ENCODE results near the gene FAM151A.

FAM151A gene

DNA sequence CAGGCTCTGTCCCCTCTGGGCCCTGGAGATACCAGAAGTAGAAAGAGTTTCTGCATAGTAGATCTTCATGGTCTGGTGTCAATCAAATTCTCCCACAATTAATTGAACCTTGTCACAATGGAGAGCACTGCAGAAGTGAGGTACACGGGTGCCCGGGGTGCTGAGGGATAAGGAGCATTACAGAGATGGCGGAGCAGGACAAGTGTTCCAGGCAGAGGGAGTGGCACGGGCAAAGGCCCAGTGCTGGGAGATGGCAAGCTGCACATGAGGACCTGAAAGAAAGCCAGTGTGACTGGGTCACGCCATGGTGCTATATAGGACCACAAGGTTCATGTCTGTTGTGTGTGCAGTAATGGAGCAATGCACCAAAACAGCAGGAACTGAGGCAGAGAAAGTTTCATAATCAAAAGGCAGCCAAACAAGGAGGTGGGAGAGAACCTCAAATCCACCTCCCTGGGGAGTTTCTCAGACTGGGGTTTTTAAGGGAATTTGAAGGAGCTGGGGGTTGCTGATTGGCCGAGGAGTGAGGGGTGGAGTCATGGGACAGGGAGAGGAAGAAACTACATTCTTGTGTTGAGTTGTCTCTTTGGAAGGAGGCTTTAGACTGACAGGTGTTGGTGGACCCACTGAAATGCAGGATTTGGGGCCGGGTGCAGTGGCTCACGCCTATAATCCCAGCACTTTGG is 47.6 kb downstream of the FAM151A start:
- DNase-seq: no peak

DNA sequence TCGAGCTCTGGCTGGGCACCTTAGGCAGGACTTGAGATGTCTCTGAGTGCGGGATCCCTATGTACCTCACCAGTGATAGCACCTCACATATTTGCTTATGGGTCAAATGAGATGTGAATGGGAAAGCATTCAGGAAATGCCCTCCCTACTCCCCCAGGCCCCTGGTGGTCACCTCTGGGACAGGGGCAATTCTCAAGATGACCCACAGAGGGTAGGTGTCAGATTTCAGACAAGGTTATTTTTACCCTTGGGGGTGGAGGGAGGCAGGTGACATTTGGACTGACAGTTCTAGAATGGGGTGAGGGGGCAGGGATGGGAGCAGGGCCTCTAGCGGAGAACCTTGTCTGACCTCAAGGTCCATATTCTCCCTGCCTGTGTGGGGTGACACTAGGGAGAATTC is 48.2 kb downstream of the FAM151A start:
- no peak for DNase-seq

- DNase-seq: peak; percentile 30
These were observed 49.1 kb downstream of the FAM151A start for GRCh38 chr1:54574158-54574778.

GRCh38 chr1:54572542-54572850 is 50.8 kb downstream of the FAM151A start:
- DNase-seq: no peak

DNA sequence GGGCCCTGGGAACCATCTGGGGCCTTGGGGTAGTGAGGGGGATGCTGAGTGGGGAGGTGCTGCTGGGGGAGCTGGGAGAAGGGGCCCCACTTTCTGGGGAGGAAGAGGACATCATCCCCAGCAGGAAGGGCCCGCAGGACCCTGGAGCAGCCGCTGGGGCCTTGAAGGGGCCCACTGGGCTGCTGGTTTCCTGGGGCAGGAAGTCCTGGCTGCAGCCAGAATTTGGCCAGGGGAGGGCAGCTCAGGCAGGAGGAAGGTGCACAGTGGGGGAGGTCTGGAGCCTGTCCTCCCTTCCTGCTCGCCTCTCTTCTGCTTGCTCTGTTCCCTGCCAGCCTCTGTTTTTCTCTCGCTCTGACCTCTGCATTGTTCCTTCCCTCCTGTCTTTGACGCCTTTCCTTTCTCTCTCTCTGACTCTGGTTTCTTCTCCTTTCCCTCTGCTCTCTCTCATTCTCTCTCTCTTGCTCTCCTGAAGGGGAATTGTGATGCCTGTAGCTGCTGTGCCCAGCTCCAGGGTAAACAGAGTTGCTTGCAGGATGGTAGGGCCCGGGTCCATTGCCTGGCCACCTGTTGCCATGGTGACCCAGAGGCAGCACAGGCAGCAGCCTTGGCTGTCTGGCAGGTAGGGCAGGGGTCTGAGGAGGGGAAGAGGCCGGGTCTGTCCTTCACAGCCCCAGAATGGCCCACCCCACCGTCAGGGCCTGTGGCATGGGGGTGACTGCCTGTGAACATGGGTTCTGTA is 51.4 kb downstream of the FAM151A start:
- DNase-seq: no peak

GRCh38 chr1:54571326-54571725 is 52.0 kb downstream of the FAM151A start:
- DNase-seq: no peak

- DNase-seq: no peak
These were observed 53.2 kb downstream of the FAM151A start for GRCh38 chr1:54570161-54570560.

GRCh38 chr1:54569339-54569738 is 54.0 kb downstream of the FAM151A start:
- no peak for DNase-seq

GRCh38 chr1:54567961-54568360 is 55.4 kb downstream of the FAM151A start:
- DNase-seq: no peak

DNA sequence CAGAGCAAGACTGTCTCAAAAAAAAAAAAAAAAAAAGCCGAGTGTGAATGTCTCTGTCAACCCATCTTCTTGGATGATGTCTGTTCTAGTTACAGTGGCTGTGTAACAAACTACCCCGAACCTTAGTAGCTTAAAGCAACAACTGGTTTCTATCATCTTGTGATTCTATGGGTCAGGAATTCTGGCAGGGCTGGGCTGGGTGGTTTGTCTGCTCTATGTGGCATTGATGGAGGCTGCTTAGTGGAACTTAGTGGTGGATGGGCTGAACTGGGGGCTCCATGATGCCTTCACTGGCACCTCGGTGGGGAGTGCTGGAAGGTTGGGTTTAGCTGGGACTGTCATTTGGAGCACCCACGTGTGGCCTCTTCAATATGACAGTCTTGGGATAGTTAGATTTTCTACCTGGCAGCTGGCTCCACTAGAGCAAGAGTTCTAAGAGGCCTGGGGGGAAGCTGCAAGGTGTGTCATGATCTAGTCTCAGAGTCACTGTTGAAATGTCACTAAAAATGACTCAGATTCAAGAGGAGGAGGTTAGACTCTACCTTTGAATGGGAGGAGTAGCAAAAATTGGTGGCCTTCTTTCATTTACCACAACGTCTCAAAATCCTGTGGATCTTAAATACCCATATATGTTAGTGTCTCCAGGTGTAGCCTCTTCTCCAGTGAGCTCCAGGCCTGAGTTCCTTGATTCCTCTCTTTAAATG is 56.7 kb downstream of the FAM151A start:
- no peak for DNase-seq

DNA sequence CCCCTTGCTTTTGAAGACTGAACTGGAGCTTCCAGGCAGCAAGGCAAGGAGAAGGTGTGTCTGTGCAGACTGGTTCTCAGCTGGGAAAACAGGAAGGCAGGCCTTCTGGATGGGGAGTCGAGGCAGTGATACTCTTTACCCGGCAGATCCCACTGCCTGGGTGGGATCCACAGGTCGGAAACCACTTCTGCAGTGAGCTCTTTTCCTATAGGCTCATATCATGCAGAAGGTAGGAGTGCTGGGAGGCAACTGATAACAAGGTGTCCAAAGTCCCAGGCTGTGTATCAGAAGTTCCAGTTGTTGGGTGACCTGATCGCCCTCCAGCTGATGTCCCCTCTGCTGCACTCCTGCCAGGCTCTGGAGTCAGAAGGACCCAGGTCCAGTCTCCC is 58.2 kb downstream of the FAM151A start:
- no peak for DNase-seq

GRCh38 chr1:54564312-54565112 is 58.8 kb downstream of the FAM151A start:
- no peak for DNase-seq

GRCh38 chr1:54559771-54560231 is 63.5 kb downstream of the FAM151A start:
- no peak for DNase-seq
